Loucy (cell line): ENCODE data around the gene CACNB1.

ENCODE experiments used
- EZH2phosphoT487 ChIP-seq: fragments of 200-600 bp; IDR thresholded peaks from 2 replicates; pipeline ENCODE4 v1.6.1; 2018; ENCODE audit warnings: antibody characterized with exemption, mild to moderate bottlenecking, moderate library complexity, borderline replicate concordance
- TF ChIP-seq, protein P1 (sequence below): fragments of 200-600 bp; sonication (generic); conservative IDR thresholded peaks from 2 replicates; pipeline ENCODE4 v1.5.1; 2014; ENCODE audit warnings: mild to moderate bottlenecking, antibody characterized with exemption, low read length

DNA sequence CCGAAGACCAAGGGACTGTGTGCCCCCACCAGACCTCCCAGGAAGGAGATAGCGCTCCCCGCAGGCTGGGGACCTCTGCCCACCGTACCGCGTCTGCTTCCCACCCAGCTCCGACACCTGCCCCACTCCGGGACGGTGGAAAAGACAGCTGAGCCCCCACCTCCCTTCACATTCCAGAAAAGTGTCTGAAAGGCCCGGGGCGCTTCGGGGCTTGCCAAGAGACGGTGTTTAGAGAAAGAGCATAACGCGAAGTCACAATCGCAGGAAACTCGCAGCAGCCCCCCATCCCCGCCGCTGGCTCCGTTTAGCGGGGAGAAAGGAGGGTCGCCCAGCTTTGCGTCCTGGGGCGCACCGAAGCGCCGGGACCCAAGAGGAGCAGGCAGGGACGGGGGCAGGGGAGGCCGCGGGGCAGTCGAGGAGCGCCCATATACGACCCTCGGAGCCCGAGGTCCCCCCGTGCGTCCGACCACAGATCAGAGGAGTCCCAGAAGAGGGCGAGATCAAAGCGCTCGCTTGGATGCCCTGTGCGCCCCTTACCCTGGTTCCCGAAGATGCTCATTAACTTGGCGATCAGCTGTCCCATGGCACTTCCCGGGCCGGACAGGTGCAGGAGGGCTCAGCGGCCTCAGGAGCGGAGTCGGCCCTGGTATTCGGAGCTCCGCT, 32.2 kb downstream of the CACNB1 start:
- TF ChIP-seq, protein P1, sequence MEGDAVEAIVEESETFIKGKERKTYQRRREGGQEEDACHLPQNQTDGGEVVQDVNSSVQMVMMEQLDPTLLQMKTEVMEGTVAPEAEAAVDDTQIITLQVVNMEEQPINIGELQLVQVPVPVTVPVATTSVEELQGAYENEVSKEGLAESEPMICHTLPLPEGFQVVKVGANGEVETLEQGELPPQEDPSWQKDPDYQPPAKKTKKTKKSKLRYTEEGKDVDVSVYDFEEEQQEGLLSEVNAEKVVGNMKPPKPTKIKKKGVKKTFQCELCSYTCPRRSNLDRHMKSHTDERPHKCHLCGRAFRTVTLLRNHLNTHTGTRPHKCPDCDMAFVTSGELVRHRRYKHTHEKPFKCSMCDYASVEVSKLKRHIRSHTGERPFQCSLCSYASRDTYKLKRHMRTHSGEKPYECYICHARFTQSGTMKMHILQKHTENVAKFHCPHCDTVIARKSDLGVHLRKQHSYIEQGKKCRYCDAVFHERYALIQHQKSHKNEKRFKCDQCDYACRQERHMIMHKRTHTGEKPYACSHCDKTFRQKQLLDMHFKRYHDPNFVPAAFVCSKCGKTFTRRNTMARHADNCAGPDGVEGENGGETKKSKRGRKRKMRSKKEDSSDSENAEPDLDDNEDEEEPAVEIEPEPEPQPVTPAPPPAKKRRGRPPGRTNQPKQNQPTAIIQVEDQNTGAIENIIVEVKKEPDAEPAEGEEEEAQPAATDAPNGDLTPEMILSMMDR = no peak
- no peak for TF ChIP-seq EZH2phosphoT487
